Adipocyte (in vitro differentiated cells): Measurements from ENCODE around the gene ME3.
A peak's percentile ranks its signal among the peaks of the same experiment; 100 is the strongest.

Experiments used
- DNase-seq: peaks from one replicate; pipeline ENCODE4 v3.0.0-alpha.2; 2015; ENCODE audit warnings: low read depth
- H3K27me3 ChIP-seq: replicated peaks from 2 replicates; pipeline ENCODE4 v1.7.0; 2013; ENCODE audit warnings: mild to moderate bottlenecking, low read length, moderate library complexity; ENCODE audit not compliant: control insufficient read depth, insufficient read depth
- H3K36me3 ChIP-seq: 2 replicates; pipeline ENCODE4 v1.7.0; 2013; ENCODE audit warnings: low read length, mild to moderate bottlenecking, moderate library complexity; ENCODE audit not compliant: control insufficient read depth, insufficient read depth, severe bottlenecking
- H3K4me1 ChIP-seq: 2 replicates; pipeline ENCODE4 v1.7.0; 2013; ENCODE audit warnings: mild to moderate bottlenecking, low read length, moderate library complexity; ENCODE audit not compliant: control insufficient read depth, insufficient read depth
- H3K4me3 ChIP-seq: 2 replicates; pipeline ENCODE4 v1.7.0; 2013; ENCODE audit warnings: mild to moderate bottlenecking, low read length, moderate library complexity
- H3K9ac ChIP-seq: 2 replicates; pipeline ENCODE4 v1.7.0; 2013; ENCODE audit warnings: mild to moderate bottlenecking, low read length, moderate library complexity
- H3K9me3 ChIP-seq: 2 replicates; pipeline ENCODE4 v1.7.0; 2013; ENCODE audit warnings: mild to moderate bottlenecking, low read length, moderate library complexity; ENCODE audit not compliant: control insufficient read depth

The ME3 gene

DNA sequence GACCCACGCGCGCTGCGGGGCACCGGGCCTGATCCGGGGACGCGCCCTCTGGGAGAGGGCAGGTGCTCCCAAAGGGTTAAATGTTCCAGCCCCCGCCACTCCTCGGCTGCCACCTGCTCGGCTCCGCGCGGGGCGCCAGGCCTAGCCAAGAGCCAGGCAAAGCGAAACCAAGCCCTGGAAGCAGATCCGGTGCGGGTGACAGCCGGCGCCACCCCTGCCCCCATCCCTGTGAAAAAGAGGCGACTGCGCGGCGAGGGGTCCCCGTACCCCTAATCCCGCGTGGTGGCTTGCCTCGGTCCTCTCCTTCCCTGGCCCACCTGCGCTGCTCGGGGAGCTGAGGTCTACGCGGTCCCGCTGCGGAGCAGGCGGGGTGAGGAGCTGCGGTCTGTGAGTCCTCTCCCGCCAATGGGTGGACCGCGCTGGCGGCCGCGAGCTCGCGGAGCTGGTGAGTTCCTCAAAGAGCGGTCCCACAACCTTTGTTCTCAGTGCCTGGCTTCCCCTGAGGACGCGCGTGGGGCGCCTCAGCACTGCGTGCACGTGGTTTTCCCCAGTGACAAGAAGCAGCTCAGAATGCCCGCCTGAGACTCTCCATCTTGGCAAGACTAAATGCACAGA is at the start of gene ME3:
TSS of gene ME3 (minus strand) at position 610 of the 615 bp plus-strand sequence.
- H3K4me1 ChIP-seq = peaks cover 33% of the 10 kb centered on the region
- peaks cover 15% of the 10 kb centered on the region for H3K36me3 ChIP-seq
- peak; percentile 68 for DNase-seq
- peak within 1 kb of the TSS; percentile 92 for H3K9ac ChIP-seq
- peak within 1 kb of the TSS; percentile 90 for H3K4me3 ChIP-seq
- H3K27me3 ChIP-seq = no peaks in the 10 kb centered on the region
- H3K9me3 ChIP-seq = no peaks in the 10 kb centered on the region

DNA sequence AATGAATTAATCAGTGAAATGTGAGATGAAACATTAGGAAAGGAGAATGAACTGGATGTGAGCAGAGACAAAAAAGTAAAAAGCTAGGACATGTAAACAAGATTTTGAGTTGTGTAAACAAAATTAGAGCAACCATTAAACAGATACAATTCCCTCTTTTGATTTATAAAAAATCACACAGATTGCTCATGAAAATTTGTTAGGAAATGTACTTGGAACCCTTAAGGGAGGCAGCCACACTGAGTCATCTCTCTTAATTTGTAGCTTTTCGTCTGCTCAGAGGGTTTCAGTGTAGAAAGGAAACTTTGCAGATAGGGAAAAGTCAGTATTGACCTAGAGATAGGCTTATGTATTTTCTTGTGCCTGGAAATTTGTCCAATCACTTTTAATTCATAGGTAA is 49.6 kb upstream of the ME3 start:
- peak overlapping the region; percentile 73 for H3K9ac ChIP-seq
- no peaks in the 10 kb centered on the region for H3K36me3 ChIP-seq
- peaks cover 46% of the 10 kb centered on the region for H3K4me1 ChIP-seq
- peaks cover 9% of the 10 kb centered on the region for H3K9me3 ChIP-seq
- H3K27me3 ChIP-seq = no peaks in the 10 kb centered on the region
- peak overlapping the region; percentile 39 for H3K4me3 ChIP-seq
- peak; percentile 66 for DNase-seq

DNA sequence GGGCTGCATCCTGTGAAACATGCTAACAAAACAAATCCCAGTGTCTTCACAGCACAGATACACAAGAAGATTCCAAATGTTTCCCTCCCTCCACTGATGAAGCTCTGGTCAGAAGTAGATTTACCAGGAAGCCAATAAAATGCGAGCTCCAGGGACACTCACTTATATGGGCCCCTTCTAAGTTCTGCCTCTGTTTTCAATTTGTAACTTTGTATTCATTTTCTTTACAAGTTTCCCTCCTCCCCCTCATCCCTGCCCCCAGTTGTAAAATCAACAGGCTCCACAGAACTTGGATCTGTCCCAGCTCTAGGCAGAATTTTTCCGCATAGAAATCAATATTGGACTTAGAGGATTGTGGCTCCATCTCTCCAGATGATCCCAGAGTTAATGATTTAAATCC is 48.1 kb upstream of the ME3 start:
- no peaks in the 10 kb centered on the region for H3K27me3 ChIP-seq
- H3K4me3 ChIP-seq = peak overlapping the region; percentile 13
- no peak for DNase-seq
- peaks cover 46% of the 10 kb centered on the region for H3K4me1 ChIP-seq
- H3K9me3 ChIP-seq = peaks cover 9% of the 10 kb centered on the region
- H3K36me3 ChIP-seq = no peaks in the 10 kb centered on the region
- H3K9ac ChIP-seq = peak overlapping the region; percentile 22

DNA sequence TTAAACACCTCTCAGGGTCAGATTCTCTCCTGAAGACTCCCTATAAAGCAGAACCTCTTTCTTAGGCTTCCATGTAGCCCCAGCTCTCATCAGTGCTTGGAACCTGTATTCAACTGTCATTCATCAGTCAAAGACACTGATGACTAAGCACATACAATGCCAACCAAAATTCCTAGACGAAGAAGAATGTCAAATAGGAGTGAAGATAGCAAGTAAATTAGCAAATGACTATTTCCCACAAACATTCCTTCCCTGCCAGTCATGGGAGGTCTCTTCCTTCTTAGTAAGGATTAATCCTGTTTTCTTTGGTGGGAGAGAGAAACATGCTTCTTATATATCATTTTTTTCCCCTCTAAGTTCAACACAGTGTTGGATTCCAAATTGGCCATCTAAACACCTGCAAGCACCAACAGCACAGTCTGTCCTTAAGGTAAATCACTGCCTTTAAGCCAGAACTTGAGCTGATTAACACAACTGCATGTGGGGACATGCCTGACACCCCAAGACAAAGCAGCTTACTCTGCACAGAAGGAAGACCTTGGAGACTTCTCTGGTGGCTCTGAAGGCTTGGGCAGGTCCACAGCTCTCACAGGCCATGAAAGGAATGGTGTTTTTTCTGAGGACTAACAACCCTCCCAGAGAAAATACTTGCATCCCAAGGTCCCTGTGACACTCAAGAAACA is 47.5 kb upstream of the ME3 start:
- Histone ChIP-seq H3K4me3 (no peak overlapping the region), H3K4me1 (peaks cover 46% of the 10 kb centered on the region)
- DNase-seq = peak; percentile 56

DNA sequence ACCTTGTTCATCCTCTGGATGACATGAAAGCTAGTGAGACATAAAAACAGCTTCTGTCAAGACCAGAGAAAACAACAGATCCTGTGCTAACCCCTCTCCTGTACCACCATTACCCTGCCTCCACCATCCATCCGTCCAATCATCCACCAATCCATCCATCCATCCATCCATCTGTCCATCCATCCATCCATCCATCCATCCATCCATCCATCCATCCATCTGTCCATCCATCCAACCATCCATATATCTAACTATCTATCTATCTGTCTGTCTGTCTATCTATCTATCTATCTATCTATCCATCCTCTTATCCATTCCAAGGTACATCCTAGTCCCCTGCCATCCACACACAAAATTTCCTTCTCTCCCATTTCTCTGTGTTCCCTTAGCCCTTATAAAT is 46.6 kb upstream of the ME3 start:
- H3K36me3 ChIP-seq = no peaks in the 10 kb centered on the region
- no peak overlapping the region for H3K4me3 ChIP-seq
- H3K4me1 ChIP-seq = peaks cover 46% of the 10 kb centered on the region
- H3K9ac ChIP-seq = no peak overlapping the region
- DNase-seq = no peak
- peaks cover 9% of the 10 kb centered on the region for H3K9me3 ChIP-seq
- H3K27me3 ChIP-seq = no peaks in the 10 kb centered on the region

More for the DNA sequence above, 47.5 kb upstream of the ME3 start:
- H3K36me3 ChIP-seq = no peaks in the 10 kb centered on the region
- no peaks in the 10 kb centered on the region for H3K27me3 ChIP-seq
- H3K9me3 ChIP-seq = peaks cover 9% of the 10 kb centered on the region
- H3K9ac ChIP-seq = peak overlapping the region; percentile 22

DNA sequence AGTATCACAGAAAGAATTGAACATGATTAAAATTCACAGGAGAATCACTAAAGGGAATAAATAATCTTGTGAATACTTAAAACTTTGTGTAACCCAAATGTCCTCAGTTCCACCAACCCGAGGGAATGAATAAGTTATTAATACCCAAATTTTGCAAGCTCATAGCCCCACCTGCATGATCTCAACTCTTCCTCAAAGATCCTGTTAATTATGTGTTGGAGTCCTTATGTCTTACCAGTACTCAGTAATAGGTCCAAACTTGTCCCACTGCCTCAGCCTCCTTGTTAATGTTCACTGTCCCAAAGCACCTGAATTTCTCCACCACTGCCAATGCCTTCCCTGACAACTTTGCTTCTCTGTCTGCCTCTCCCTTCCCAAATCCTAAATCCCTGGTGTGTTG is 46.1 kb upstream of the ME3 start:
- Histone ChIP-seq H3K4me3 (no peak overlapping the region), H3K9ac (no peak overlapping the region), H3K36me3 (no peaks in the 10 kb centered on the region), H3K27me3 (no peaks in the 10 kb centered on the region), H3K9me3 (peaks cover 8% of the 10 kb centered on the region), H3K4me1 (peaks cover 46% of the 10 kb centered on the region)
- DNase-seq = no peak

DNA sequence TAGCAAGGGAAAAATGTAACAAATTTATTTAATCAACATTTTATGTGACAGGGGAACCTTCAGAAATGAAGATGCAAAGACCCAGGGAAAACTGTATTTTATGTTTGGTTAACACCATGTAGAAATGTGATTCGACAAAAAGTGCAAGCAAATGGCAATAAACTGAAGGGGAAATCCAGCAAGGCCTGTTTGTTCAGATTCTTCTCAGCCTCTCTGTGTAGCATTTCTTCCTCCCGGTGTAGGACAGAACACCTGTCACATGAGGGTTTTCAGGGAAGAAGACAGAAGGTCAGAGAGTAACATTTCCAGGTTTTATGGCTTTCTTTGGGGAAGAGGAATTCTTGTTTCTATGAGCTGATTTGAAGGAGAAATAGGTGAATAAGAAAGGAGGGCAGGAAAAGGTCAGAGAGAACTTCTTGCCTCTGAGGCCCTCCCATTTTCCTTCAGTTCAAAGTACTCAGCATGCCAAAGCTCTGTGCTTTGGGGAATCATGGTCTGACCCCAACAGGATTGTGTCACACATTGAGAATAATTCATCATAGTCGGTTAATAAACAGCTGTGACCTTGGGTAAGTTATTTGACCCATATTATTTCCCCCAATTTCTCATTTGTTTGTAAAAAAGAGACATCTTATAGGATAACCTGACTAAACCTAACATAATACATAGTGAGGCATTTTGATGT is 45.5 kb upstream of the ME3 start:
- DNase-seq = no peak
- H3K9ac ChIP-seq = no peak overlapping the region
- H3K27me3 ChIP-seq = no peaks in the 10 kb centered on the region

DNA sequence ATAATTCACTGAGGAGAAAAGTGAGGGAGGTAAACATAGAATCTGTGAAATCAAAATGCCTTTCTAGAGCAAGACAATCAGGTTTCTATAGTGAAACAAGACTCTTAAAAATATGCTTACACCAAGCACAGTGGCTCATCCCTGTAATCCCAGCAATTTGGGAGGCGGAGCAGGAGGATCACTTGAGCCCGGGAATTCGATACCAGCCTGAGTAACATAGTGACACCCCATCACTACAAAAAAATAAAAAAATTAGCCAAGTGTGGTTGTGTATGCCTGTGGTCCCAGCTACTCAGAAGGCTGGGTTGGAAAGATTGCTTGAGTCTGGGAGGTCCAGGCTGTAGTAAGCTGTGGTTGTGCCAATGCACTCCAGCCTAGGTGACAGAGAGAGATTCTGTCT is 43.2 kb upstream of the ME3 start:
- H3K4me1 ChIP-seq = peaks cover 26% of the 10 kb centered on the region
- H3K36me3 ChIP-seq = no peaks in the 10 kb centered on the region
- DNase-seq = no peak
- H3K9ac ChIP-seq = no peak overlapping the region
- H3K9me3 ChIP-seq = no peaks in the 10 kb centered on the region
- no peaks in the 10 kb centered on the region for H3K27me3 ChIP-seq
- H3K4me3 ChIP-seq = no peak overlapping the region

More for the DNA sequence above, 45.5 kb upstream of the ME3 start:
- Histone ChIP-seq H3K9me3 (peaks cover 3% of the 10 kb centered on the region), H3K4me3 (no peak overlapping the region), H3K36me3 (no peaks in the 10 kb centered on the region), H3K4me1 (peaks cover 46% of the 10 kb centered on the region)

DNA sequence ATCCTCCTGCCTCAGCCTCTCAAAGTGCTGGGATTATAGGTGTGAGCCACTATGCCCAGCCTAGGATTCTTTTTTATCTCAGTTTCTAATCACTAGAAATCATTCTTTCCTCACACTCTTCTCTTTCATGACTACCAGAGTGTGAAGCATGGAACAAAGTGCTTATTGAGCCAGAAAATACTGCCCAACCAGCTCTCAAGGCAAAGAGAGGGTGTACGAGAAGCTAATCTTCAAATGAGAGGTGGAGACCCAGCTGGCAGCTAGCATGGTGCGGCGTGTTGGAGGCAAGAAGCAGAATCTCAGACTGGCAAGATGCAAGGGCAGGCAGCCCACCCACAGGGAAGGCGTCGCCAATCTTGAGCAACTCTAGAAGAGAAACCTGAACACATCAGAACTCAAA is 41.1 kb upstream of the ME3 start:
- DNase-seq = no peak
- no peaks in the 10 kb centered on the region for H3K36me3 ChIP-seq
- peaks cover 15% of the 10 kb centered on the region for H3K4me1 ChIP-seq
- H3K27me3 ChIP-seq = no peaks in the 10 kb centered on the region
- H3K4me3 ChIP-seq = no peak overlapping the region
- H3K9ac ChIP-seq = no peak overlapping the region
- H3K9me3 ChIP-seq = peaks cover 5% of the 10 kb centered on the region

DNA sequence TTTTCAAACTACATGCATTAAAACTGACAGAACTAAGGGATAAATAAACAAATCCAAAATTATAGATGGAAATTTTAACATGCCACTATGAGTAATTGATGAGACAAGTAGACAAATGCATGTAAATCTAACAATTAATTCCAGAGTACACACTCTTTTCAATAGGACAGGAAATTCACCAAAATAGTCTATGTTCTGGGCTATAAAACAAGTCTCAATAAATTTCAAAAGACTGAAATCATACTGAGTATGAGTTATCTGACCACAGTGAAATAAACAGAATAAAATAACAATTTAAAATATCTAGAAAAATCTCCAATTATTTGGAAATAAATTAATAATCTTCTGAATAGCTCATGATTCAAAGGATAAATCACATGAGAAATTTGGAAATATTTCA is 38.5 kb upstream of the ME3 start:
- Histone ChIP-seq H3K27me3 (no peaks in the 10 kb centered on the region), H3K36me3 (no peaks in the 10 kb centered on the region), H3K4me3 (no peak overlapping the region), H3K9me3 (peaks cover 5% of the 10 kb centered on the region), H3K4me1 (peaks cover 6% of the 10 kb centered on the region), H3K9ac (no peak overlapping the region)
- no peak for DNase-seq

DNA sequence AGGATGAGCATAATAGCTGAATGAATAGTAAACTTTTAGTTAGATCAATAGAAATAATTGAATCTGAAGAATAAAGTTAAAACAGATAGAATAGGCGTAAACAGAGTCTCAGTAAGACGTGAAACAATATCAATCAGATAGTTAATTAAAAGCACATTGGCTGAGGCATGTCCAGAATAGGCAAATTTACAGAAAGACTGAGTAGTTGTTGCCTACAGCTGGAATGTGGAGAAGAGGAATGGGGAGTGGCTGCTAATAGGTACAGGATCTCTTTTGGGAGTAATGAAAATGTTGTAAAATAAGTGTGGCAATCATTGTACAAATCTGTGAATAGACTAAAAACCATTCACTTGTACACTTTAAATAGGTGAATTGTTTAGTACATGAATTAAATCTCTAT is 36.3 kb upstream of the ME3 start:
- peaks cover 5% of the 10 kb centered on the region for H3K9me3 ChIP-seq
- H3K27me3 ChIP-seq = no peaks in the 10 kb centered on the region
- DNase-seq = no peak
- no peak overlapping the region for H3K4me3 ChIP-seq
- no peak overlapping the region for H3K9ac ChIP-seq
- no peaks in the 10 kb centered on the region for H3K36me3 ChIP-seq
- peaks cover 6% of the 10 kb centered on the region for H3K4me1 ChIP-seq
